ENCODE results near the gene TNIP3. TPM values are rescaled to one million over a fixed set of nuclear protein-coding genes. Genes with fewer than 3 reads are reported as not detected.
"Not testable (repeated sequence)": the region's sequence is repeated elsewhere in the genome, so short reads cannot be mapped to it uniquely, and the experiment has no call there.

Gene TNIP3
- total RNA-seq, 3 donors from 2014 or later: 0.38 to 2.0 (median 1.1) TPM

DNA sequence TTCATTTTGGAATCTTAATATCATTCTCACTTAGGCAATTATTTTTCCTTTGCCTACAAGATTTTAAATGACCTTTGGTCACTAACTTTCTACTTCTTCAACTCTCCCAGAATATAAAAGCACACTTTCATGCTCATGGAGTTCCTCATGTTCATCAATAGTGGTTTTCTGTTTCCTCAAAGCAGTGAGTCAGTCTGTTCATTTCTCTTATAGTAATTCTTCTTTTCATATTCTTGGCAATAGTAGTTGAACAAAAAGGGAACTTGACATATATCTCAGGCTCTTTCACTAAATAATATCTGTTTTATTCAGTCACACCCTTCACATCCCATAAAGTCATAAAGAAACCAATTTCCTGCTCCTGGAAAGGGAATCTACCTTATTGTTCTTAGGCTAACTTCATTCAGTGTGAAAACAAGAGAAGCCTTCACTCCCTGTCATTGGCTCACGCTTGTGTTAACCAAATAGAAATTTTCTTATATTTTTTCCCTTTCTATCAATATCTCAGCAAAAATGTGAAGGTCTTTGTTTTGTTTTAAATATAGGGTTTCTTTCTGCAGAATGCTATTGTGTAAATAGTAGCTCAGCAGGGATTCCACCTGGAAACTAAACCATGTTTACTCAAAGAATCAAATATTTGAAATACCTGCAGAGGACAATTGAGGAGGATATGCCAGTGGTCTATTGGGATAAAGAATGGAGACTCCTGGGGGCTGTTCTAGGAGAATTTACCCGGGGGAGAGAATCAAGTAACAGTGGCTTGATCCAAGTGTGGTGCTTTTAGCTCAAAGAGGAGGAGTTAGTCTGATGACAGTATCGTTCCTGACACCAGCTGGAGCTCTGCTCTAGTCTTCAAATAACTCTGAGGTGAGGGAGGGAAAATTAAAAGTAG lies 13.4 kb upstream of the TNIP3 start:
- peak; percentile 83 for ATAC-seq
- intact Hi-C loops (cut with DNase I, micrococcal nuclease): no loop called here
- H3K36me3 ChIP-seq (ENCODE audit: low read depth): no peaks in the 10 kb centered on the region
- H3K9me3 ChIP-seq: no peaks in the 10 kb centered on the region
- H3K4me3 ChIP-seq: no peak overlapping the region
- TF ChIP-seq CTCF (IDR thresholded peaks at IDR 0.05): no peak
- no peaks in the 10 kb centered on the region for H3K4me1 ChIP-seq (ENCODE audit: low read depth)
- DNase-seq: no peak

DNA sequence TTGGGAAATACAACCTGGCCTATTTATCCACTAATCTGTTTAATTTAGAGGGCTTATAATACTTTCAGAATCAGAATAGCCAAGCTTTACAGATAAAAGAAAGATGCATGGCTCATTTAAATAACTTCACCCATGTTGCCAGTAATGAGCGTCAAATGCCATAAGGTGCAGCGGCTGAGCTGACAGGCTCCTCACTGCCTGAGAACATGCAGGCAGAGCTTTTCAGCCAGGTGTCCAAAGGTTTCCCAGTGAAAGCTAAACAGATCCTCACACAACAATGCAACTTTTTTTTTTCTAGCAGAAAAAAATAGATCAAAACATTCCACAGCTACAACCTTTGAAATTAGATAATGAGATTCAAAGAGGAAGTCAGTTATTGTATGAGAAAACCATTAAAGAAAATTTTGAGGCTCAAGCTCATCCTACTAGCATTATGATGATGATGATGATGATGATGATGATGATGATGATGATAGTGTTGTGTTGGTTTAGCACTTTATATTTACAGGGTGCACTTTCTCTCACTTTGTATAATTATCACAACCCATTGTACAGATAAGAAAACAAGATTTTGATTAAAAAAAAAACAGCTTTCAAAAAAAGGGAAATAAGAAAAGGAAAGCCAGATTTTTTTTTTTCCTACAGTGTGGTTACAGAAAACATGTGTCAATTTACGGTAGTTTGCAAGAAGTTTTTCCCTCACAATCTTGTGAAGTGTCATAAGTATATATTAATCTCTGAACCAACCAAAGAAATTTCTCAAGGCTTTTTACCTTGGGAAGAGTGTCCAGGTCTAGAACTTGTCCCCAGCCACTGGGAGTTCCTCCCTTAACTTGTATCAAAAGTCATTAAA lies 12.2 kb upstream of the TNIP3 start:
- intact Hi-C loops (cut with DNase I, micrococcal nuclease): no loop called here

GRCh38 chr4:121171477-121171876 lies 7.4 kb upstream of the TNIP3 start:
- H3K9me3 ChIP-seq; H3K36me3 ChIP-seq (ENCODE audit: low read depth); DNase-seq; intact Hi-C loops (cut with DNase I, micrococcal nuclease); H3K4me3 ChIP-seq; H3K4me1 ChIP-seq (ENCODE audit: low read depth); ATAC-seq: not testable (repeated sequence)

More for the DNA sequence above, 12.2 kb upstream of the TNIP3 start:
- H3K4me1 ChIP-seq (ENCODE audit: low read depth): no peaks in the 10 kb centered on the region
- H3K4me3 ChIP-seq: no peak overlapping the region
- no peaks in the 10 kb centered on the region for H3K9me3 ChIP-seq
- no peak for TF ChIP-seq CTCF (IDR thresholded peaks at IDR 0.05)
- DNase-seq: no peak
- peak; percentile 52 for ATAC-seq
- no peaks in the 10 kb centered on the region for H3K36me3 ChIP-seq (ENCODE audit: low read depth)

DNA sequence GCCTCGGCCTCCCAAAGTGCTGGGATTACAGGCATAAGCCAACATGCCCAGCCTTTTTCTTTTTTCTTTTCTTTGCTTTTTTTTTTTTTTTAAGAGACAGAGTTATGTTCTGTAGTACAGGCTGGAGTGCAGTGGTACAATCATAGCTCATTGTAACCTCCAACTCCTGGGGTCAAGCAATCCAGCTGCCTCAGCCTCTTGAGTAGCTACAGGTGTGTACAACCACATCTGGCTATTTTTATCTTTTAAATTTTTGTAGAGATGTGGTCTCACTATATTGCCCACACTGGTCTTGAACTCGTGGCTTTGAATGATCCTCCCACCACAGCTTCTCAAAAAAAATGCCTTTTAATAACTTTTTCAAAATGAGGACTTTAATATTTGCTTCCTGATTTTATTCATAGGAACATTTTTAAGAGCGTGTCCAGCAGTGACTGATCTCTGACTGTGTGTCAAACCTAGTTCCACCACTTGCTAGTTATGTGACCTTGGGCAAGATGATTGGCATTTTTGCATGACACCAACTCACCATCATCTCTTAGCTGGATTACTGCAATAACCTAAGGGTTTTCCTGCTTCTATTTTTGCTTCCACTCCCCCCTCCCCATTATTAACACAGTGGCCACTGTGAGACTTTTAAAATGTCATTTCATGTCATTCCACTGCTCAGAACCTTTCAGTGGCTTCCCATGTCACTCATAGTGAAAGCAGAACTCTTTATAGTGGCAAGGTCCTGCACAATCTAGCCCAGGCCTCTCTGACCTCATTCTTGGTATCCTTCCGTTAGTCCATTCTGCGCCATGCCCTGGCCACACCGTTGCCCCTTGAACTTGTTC lies 4.5 kb upstream of the TNIP3 start:
- Histone ChIP-seq H3K9me3 (no peaks in the 10 kb centered on the region), H3K36me3 (ENCODE audit: low read depth) (no peaks in the 10 kb centered on the region), H3K4me3 (no peak overlapping the region), H3K4me1 (ENCODE audit: low read depth) (peaks cover 6% of the 10 kb centered on the region)
- peak; percentile 18 for ATAC-seq
- no peak for TF ChIP-seq CTCF (IDR thresholded peaks at IDR 0.05)
- no peak for DNase-seq
- intact Hi-C loops (cut with DNase I, micrococcal nuclease): no loop called here

GRCh38 chr4:121166976-121167375 lies 2.9 kb upstream of the TNIP3 start:
- ATAC-seq (no peak), DNase-seq (no peak)
- no peaks in the 10 kb centered on the region for H3K36me3 ChIP-seq (ENCODE audit: low read depth)
- no peak for TF ChIP-seq CTCF (IDR thresholded peaks at IDR 0.05)
- peaks cover 6% of the 10 kb centered on the region for H3K4me1 ChIP-seq (ENCODE audit: low read depth)
- no peaks in the 10 kb centered on the region for H3K9me3 ChIP-seq
- no peak overlapping the region for H3K4me3 ChIP-seq
- intact Hi-C loops (cut with DNase I, micrococcal nuclease): no loop called here

All from mucosa of descending colon (tissue), 3 donors.